SH-SY5Y (cell line): ENCODE results near the gene SUGCT.

Experiments
- GATA2 ChIP-seq: IDR thresholded peaks from 2 replicates; pipeline ENCODE4 v1.6.1; 2011; ENCODE audit warnings: mild to moderate bottlenecking, low read depth, low read length
- GATA3 ChIP-seq: IDR thresholded peaks from 2 replicates; pipeline ENCODE4 v1.6.1; 2011; ENCODE audit warnings: low read depth, mild to moderate bottlenecking, low read length, moderate library complexity

GRCh38 chr7:40874756-40875155 lies 740.0 kb downstream of the SUGCT start:
- TF ChIP-seq GATA2: no peak
- no peak for TF ChIP-seq GATA3
